Right atrium auricular region (tissue), 2 donors: ENCODE data around the gene AUH. TPM values are rescaled to one million over a fixed set of nuclear protein-coding genes. Genes with fewer than 3 reads are reported as not detected.
A peak's percentile ranks its signal among the peaks of the same experiment; 100 is the strongest.
"Not testable (repeated sequence)": the region's sequence is repeated elsewhere in the genome, so short reads cannot be mapped to it uniquely, and the experiment has no call there.

Experiments used
- DNase-seq: peaks from one replicate; pipeline ENCODE4 v3.0.0-alpha.2; 2019; ENCODE audit warnings: low spot score
- H3K27ac ChIP-seq, 2 donors: fragments of 200-600 bp; sonication (generic); 1 replicate in 1 of 2; 2 replicates in 1 of 2; pipeline ENCODE4 v1.5.1; 2016 to 2019
- H3K27me3 ChIP-seq, 2 donors: fragments of 200-600 bp; sonication (generic); one replicate each; pipeline versions ENCODE4 v1.5.1 to v1.6.0; 2017 to 2019
- H3K36me3 ChIP-seq: fragments of 200-600 bp; sonication (generic); one replicate; pipeline ENCODE4 v1.5.1; 2016
- H3K4me1 ChIP-seq, 2 donors: fragments of 200-600 bp; sonication (generic); one replicate each; pipeline versions ENCODE4 v1.5.1 to v1.6.0; 2017 to 2019
- H3K4me3 ChIP-seq, 2 donors: fragments of 200-600 bp; sonication (generic); 1 replicate in 1 of 2; 2 replicates in 1 of 2; pipeline ENCODE4 v1.5.1; 2017 to 2019; ENCODE audit warnings: mild to moderate bottlenecking in 1 of 2, moderate library complexity in 1 of 2
- H3K9me3 ChIP-seq, 2 donors: fragments of 200-600 bp; sonication (generic); one replicate each; pipeline ENCODE4 v1.5.1; 2019
- total RNA-seq, 2 donors: library from RNA; depleted of rRNA; stranded (reverse); fragments of >200 nt; gene quantifications; one replicate each; pipeline ENCODE4 v1.1.0, GENCODE V29; 2016
- TF ChIP-seq, protein P1 (sequence below), 2 donors: fragments of 200-600 bp; sonication (generic); IDR thresholded peaks; one replicate each; pipeline ENCODE4 v1.5.1; 2019; ENCODE audit warnings: antibody characterized with exemption in 2 of 2

Gene AUH
- total RNA-seq, 2 donors from 2014 or later = 16.3 to 50.4 TPM

DNA sequence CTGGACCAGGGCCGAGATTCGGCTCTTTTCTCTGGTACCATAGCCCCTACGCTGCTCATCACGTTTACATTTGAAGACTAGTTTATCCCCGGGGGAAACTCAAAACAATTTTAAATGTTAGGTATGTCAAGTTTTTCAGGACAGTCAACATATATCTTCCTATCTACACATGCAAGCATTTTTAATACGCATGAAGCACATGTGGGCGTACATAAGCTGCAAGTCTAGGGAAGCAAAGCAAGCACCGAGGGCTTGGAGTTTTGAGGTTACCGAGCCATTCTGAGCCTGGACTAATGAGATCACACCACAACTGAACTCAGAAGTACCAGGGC, 154.4 kb downstream of the AUH start:
- no peaks in the 10 kb centered on the region for H3K36me3 ChIP-seq
- H3K27ac ChIP-seq = peak overlapping the region; percentile 70 to 75
- no peaks in the 10 kb centered on the region for H3K9me3 ChIP-seq
- no peaks in the 10 kb centered on the region for H3K27me3 ChIP-seq
- TF ChIP-seq, protein P1, sequence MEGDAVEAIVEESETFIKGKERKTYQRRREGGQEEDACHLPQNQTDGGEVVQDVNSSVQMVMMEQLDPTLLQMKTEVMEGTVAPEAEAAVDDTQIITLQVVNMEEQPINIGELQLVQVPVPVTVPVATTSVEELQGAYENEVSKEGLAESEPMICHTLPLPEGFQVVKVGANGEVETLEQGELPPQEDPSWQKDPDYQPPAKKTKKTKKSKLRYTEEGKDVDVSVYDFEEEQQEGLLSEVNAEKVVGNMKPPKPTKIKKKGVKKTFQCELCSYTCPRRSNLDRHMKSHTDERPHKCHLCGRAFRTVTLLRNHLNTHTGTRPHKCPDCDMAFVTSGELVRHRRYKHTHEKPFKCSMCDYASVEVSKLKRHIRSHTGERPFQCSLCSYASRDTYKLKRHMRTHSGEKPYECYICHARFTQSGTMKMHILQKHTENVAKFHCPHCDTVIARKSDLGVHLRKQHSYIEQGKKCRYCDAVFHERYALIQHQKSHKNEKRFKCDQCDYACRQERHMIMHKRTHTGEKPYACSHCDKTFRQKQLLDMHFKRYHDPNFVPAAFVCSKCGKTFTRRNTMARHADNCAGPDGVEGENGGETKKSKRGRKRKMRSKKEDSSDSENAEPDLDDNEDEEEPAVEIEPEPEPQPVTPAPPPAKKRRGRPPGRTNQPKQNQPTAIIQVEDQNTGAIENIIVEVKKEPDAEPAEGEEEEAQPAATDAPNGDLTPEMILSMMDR (IDR thresholded peaks at IDR 0.05) = no peak
- H3K4me3 ChIP-seq = no peak overlapping the region
- DNase-seq = no peak
- H3K4me1 ChIP-seq = peaks cover 0 to 16% of the 10 kb centered on the region in 2 donors

DNA sequence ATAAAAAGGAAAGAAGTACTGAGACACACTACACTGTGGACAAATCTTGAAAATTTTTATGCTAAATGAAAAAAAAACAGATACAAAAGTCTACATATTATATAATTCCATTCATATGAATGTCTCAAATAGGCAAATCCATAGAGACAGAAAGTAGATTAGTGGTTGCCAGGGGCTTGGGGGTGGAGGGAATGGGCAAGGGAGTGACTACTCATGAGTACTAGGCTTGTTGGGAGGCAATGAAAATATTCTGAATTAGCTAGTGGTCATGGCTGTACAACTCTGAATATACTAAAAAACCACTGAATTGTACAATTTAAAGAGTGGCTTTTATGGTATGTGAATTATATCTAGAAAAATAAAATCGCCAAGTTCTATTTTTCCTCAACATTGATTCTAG, 154.9 kb downstream of the AUH start:
- DNase-seq = no peak
- Histone ChIP-seq H3K36me3 (no peaks in the 10 kb centered on the region), H3K27ac (peak overlapping the region; percentile 70 to 75)

DNA sequence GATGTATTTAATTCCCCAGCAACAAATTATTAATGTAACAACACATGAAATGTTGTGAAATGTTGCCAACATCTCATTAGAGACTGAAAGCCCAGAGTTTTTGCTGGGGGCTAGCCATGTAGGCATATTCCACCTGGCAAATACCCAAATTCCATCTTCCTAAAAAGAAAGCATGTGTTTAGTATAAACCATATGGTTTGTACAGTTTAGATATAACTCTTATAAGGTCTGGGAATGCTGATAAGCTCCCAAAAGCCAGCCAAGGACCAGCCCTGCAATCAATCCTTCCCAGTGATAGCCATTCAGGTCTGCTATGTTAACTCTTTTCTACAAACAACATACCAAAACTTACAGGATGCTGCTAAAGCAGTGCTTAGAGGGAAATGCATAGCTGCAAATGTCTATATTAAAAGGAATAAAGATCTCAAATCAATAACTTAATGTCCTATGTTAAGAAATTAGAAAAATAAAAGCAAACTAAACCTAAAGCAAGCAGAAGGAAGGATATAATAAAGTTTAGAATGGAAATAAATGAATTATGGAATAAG, 158.9 kb downstream of the AUH start:
- Histone ChIP-seq H3K27ac (no peak overlapping the region), H3K27me3 (no peaks in the 10 kb centered on the region), H3K9me3 (peaks cover 0 to 7% of the 10 kb centered on the region in 2 donors), H3K36me3 (no peaks in the 10 kb centered on the region), H3K4me3 (no peak overlapping the region), H3K4me1 (peaks cover 0 to 9% of the 10 kb centered on the region in 2 donors)
- no peak for DNase-seq
- TF ChIP-seq, protein P1 (IDR thresholded peaks at IDR 0.05) = no peak

More for the DNA sequence above, 154.9 kb downstream of the AUH start:
- no peaks in the 10 kb centered on the region for H3K27me3 ChIP-seq
- H3K4me3 ChIP-seq = no peak overlapping the region
- H3K4me1 ChIP-seq = peaks cover 0 to 16% of the 10 kb centered on the region in 2 donors
- TF ChIP-seq, protein P1 (IDR thresholded peaks at IDR 0.05) = no peak
- H3K9me3 ChIP-seq = no peaks in the 10 kb centered on the region

DNA sequence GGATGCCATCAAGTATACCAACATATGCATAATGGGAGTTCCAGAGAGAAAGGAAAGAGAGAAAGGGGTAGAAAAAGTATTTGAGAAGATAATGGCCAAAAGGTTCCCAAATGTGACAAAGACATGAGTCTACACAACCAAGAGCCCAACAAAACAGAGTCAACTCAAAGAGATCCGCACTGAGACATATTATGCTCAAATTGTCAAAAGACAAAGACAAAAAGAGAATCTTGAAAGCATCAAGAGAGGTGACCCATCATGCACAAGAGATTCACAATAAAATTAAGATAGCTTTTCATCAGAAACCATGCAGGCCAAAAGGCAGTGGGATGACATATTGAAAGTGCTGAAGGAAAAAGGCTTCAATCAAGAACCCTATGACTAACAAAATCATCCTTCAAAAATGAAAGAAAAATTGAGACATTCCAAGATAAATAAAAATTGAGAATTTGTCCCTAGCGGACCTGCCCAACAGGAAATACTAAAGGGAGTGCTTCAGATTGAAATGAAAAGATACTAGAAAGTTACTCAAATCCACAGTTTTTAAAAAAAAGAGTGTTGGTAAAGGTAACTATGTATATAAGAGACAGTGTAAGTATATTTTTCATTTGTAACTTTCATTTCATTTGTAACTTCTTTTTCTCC, 160.9 kb downstream of the AUH start:
- no peaks in the 10 kb centered on the region for H3K27me3 ChIP-seq
- H3K4me1 ChIP-seq = peaks cover 0 to 22% of the 10 kb centered on the region in 2 donors
- no peak for DNase-seq
- H3K27ac ChIP-seq = no peak overlapping the region
- H3K36me3 ChIP-seq = no peaks in the 10 kb centered on the region
- TF ChIP-seq, protein P1 (IDR thresholded peaks at IDR 0.05) = no peak
- H3K4me3 ChIP-seq = no peak overlapping the region
- peaks cover 0 to 7% of the 10 kb centered on the region in 2 donors for H3K9me3 ChIP-seq

DNA sequence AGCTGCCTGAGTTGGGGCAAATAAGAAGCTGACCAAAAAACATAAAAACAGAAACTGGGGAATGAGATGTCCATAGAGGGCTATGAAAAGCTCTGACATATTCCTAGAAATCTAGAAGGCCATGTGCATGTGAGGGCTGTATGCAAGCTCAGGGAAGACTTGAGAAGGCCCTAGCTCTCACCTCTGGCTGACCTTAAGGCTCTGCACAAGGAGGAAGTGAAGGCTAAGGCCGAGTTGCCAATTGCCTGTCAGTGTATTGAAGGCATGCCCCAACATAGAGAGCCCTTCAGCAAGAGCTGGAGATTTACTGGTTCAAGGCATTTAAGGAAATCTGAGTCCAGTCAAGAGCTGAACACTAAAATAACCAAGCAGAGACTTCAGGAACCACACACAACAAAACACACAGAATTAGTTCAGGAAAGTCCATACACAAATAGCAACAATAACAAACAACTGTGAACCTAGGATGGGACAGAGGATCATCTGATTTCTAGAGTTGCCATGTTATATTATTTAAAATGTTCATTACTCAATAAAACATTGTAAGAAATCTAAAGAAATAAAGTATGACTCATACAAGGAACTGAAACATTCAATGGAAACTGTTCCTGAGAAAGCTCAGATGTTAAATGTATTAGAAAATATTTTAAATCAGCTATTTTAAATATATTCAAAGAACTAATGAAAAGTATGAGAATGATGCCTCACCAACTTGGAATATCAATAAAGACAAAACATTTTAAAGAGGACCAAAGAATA, 161.8 kb downstream of the AUH start:
- Histone ChIP-seq H3K4me1 (peaks cover 0 to 22% of the 10 kb centered on the region in 2 donors), H3K27ac (peak overlapping the region in 1 of 2 donors; percentile 1), H3K36me3 (no peaks in the 10 kb centered on the region), H3K9me3 (peaks cover 0 to 7% of the 10 kb centered on the region in 2 donors), H3K4me3 (no peak overlapping the region), H3K27me3 (no peaks in the 10 kb centered on the region)
- TF ChIP-seq, protein P1 (IDR thresholded peaks at IDR 0.05) = no peak
- peak; percentile 56 for DNase-seq

DNA sequence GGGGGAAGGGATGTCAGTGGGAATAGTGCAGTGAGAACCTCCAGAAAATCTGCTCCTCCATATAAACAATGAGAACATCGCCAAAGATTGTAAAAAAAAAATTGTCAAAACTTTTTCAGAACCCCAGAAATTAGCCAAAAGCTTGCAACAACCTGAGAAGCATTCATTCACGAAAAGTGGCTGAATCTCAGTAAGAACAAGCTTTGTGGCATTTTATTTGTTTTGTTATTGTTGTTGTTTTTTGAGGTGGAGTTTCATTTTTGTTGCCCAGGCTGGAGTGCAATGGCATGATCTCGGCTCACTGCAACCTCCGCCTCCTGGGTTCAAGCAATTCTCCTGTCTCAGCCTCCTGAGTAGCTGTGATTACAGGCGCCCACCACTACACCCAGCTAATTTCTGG, 162.8 kb downstream of the AUH start:
- H3K9me3 ChIP-seq, H3K27me3 ChIP-seq, DNase-seq, H3K36me3 ChIP-seq, H3K4me3 ChIP-seq, H3K27ac ChIP-seq: not testable (repeated sequence)
- H3K4me1 ChIP-seq = peaks cover 0 to 32% of the 10 kb centered on the region in 2 donors
